GM20000 (cell line): ENCODE data around the gene GTPBP4.

ENCODE experiments used
- DNase-seq: peaks from one replicate; pipeline ENCODE4 v3.0.0; 2012; ENCODE audit warnings: low spot score
- TF ChIP-seq, protein P1 (sequence below): IDR thresholded peaks from 2 replicates; pipeline ENCODE4 v1.5.1; 2012; ENCODE audit warnings: mild to moderate bottlenecking, control low read depth; ENCODE audit errors: extremely low read depth, missing control alignments

The GTPBP4 gene

DNA sequence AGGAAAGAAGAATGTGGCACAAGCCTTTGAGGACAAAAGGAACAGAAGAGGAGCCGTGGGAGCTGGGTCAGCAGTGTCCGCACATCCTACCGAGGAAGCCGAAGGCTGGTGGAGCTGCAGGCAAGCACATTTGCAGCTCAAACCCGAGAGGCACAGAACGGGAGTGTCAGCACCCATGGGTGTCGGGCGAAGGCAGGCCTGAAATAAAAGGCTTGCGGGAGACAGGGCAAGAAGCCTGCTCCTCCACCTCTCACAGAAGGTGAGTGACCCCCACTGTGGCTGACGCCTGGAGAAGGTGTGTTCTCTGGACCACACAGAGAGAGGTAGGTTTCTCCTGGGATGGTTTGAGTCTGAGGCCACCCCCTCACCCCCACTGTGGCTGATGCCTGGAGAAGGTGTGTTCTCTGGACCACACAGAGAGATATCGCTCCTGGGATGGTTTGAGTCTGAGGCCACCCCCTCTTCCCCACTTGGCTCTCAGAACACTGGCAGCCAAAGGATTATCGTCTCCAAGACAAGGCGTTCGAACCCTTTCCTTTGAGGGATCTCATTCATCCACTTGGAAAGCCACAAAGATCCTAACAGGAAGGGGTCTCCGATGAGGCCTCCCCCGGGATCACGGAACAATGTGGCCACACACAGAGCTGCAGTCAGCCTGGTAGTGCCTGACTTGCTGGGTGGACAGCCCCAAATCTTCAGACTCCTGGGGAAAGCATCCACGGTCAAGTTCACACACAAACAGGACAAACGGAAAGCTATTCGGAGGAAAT, 21.6 kb upstream of the GTPBP4 start:
- TF ChIP-seq, protein P1, sequence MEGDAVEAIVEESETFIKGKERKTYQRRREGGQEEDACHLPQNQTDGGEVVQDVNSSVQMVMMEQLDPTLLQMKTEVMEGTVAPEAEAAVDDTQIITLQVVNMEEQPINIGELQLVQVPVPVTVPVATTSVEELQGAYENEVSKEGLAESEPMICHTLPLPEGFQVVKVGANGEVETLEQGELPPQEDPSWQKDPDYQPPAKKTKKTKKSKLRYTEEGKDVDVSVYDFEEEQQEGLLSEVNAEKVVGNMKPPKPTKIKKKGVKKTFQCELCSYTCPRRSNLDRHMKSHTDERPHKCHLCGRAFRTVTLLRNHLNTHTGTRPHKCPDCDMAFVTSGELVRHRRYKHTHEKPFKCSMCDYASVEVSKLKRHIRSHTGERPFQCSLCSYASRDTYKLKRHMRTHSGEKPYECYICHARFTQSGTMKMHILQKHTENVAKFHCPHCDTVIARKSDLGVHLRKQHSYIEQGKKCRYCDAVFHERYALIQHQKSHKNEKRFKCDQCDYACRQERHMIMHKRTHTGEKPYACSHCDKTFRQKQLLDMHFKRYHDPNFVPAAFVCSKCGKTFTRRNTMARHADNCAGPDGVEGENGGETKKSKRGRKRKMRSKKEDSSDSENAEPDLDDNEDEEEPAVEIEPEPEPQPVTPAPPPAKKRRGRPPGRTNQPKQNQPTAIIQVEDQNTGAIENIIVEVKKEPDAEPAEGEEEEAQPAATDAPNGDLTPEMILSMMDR: no peak
- DNase-seq: no peak

DNA sequence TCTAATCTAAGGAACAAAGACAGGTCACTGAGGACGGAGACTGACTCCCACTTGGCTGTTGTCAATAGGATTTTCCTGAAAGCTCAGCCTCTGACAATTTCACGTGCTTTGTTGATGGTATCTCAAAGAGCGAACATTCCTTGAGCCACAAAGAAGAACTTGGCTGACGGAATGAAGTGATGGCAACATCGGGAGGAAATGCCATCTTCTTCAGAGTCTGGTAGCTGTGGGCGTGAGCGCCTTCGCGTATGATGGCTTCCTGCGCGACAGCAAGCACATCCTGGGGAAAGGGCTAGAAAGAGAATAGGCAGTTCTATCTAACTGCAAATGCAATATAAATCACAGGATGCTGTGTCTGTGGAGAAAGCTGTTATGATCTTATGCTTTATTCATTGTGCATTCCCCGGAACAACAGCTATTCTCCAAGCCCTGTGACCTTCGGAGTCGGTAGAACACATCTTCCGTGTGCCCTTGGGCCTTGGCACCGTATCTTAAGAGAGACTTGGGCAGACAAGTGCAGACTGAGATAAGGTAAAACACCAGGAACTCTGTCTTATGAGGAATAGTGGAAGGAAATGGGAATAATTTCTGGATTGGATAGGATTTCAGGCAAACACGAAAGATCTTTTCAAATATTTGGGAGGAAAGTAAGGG, 19.6 kb upstream of the GTPBP4 start:
- TF ChIP-seq, protein P1: no peak
- no peak for DNase-seq

DNA sequence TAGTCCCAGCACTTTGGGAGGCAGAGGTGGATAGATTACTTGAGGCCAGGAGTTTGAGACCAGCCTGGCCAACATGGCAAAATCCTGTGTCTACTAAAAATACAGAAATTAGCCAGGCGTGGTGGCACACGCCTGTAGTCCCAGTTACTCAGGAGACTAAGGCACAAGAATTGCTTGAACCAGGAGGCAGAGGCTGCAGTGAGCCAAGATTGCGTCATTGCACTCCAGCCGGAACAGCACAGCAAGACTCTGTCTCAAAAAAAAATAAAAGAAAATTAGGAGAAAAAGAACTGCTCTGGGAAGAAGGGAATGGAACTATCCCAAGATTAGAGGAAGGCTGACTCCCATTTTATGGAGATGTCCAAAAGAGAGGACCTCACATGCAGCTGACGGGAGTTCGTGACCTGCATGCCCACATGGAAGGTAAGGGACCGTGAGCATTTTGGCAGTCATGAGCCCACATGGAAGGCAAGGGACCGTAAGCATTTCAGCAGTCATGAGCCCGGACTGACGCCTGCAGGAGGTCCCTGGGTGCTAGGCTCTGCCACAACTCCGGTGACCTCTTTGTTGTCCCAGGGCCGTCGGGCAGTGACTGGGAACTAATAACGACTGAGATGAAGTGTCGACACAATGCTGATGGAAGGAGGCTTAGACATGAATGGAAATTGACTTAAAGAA, 18.6 kb upstream of the GTPBP4 start:
- no peak for DNase-seq
- TF ChIP-seq, protein P1: no peak

DNA sequence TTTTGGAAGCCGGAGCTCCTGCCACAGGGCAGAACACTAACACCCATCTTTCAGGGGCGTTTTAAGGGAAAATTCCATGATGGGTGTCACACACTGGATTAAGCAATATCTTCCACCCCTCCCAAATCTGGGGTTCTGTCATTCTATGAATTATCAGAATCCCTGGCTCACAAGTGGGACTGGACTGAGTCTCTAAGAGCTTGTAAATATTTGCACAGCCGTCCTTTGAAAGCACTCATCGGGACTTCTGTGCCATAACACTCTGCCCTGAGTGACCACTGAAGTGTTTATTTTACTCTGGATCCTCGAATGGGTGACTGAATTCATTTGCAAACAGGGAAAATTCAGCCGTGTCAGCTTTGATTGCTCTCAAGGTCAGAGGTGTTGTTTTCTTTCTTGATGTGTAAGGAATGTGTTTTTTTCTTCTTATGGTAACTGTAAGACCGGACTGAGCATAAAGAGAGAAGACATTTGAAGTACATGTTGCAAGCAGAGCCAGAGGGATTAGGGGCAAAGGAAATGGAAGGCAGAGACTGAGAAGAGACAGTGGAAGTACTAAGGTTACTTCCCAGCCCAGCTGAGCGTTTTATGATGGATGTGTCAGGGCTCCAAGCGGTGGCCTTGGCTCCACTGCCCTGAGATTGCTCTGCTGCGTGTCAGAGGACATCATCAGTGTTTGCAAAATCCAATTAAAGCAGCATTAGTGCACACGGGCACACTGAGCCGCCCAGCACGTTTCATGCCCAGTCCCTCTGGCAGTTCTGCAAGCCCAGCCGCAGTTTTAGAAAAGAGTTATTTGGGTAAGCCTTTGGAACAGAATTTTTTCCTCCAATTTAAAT, 17.7 kb upstream of the GTPBP4 start:
- no peak for DNase-seq
- TF ChIP-seq, protein P1: no peak

DNA sequence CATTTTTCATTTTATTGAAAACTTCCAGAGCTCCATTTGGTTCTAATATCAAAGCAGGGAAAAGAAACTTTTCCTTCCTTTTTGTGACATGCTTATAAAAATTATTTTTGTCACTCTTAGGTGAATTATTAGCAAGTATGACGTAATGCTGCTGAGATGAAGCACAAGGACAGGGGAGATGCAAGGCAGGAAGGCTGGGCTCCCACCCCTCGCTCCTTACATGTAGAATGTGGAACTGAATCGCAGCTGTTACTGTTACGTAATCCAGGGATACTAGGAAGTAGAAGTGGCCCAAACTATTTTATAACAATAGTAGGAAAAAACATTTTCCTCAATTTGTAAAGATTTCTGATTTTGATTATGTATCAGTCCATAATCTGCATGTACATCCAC, 17.1 kb upstream of the GTPBP4 start:
- no peak for DNase-seq
- TF ChIP-seq, protein P1: no peak

DNA sequence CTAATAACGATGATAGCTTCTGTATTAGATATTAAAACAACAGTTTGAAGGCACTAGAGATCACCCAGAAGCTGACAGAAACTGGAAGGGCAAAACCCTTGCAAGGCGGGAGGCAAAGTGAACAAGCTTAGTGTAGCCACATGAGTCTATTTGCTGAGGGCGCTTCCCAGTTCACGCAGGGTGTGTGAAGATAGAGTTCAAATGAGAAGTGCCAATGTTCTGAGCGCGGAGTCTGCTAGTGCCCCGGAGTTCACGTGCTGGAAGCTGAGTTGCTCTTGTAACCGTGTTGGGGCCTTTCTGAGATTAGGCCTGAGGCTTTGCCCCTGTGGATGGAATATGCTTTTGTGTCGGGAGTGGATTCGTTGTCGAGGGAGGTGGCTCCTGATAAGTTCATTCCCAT, 16.6 kb upstream of the GTPBP4 start:
- no peak for DNase-seq
- TF ChIP-seq, protein P1: no peak

DNA sequence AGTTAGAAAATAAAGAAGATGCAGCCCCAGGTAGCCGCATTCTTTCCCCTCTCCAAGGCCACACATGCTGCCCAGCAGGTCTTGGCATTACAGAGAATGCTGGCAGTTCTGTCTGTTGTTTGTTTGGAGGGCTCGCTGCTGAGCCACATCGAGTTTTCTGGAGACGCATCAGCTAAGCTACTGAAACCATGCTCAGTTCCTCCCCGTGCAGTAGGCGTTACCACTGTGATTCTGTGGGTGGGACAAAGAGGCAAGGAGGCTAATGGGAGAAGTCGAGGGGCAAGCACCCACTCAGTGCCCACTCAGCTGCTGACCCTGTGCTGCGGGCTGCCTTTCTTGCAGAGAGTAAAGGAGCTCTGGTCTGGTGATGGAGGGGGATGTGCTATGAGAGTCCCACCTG, 15.5 kb upstream of the GTPBP4 start:
- DNase-seq: no peak
- TF ChIP-seq, protein P1: no peak
